Pons (tissue), 1 donor: ENCODE measurements around the gene OSBP2.

Experiments used
- DNase-seq: peaks from one replicate; pipeline ENCODE4 v3.0.0-alpha.2; 2016; ENCODE audit warnings: low spot score

The OSBP2 gene

DNA sequence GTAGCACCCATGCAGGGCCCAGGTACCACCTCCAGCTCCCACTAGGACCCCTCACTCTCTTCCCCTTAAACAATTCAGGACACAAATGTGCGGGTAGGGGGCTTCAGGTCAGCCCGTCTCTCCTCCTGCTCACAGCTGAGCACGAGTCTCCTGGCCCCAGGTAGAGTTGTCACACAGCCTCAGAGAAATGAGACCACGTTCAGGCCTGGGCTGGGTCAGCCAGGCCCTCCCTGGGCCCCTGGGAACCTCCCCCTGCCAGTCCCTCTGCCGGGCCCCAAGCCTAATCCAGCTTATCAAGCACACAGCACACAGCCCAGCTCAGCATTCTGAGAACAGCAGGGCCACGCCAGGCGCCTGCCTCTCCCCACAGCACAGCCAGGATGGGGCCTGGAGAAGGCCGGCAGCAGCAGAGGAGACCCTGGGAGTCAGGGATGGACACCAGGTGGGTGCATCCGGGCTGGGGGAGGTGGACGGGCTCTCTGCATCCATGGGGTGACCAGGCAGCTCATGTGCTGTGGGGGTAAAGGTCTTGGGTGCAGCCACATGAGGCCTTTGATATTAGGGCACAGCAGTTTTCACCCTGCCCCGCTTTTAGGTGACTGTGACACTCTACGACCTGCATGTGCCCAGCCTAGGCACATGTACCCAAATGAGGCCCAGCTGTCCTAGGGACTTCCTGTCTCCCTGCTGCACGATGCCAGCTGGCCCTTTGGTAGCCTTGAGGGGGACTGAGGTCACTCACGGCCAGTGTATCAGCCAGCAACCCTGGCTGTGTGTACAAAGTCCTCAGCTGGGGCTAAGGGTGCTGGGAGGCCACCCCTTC, 186.9 kb downstream of the OSBP2 start:
- no peak for DNase-seq

DNA sequence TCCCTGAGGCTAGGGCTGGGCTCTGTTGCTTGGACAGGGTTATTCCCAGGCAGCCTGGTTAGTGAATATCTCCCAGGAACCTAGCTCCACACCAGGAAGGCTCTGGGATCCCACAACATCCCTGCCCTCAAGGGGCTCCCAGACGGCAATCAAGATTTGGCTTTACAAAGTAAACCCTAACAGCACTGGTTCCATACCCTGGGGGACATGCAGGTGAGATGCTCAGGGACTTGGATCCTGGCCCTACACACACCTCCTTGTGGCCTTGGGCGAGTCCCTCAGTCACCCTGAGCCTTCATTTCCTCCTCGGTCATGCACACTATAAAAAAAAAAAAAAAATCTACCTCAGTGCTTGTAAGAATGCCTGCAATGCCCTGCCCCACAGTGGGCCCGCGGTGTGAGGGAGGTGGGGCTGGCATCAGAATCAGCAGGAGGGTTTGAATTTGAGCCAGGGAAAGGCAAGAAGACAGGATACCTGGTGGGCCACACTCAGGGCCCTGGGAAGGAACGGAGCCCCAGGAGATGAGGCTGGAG, 187.6 kb downstream of the OSBP2 start:
- DNase-seq = no peak

DNA sequence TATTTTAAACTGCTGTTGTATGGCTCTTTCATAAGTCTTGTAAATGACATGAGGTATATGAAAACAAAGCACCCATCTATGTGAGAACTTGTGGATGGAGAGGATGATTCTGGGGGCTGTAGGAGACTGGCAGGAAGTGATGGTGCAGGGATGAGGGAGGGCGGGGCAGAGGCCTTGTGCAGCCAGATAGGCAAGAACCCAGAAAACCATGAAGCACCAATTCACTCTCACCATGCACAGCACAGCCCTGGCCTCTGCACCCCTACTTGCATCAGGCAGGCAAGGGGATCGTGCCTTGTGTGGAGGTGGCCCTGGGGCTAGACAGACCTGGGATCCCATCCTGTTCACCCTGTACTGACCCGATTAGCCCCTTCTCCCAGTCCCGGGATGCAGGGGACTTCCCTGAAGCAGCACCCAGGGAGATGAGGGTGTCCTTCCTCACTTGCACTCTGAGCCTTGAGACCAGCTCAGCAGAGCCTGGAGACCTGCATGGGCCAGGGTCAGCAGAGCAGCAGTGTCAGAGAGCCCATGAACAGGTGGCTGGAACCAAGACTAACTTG, 188.4 kb downstream of the OSBP2 start:
- DNase-seq = no peak

DNA sequence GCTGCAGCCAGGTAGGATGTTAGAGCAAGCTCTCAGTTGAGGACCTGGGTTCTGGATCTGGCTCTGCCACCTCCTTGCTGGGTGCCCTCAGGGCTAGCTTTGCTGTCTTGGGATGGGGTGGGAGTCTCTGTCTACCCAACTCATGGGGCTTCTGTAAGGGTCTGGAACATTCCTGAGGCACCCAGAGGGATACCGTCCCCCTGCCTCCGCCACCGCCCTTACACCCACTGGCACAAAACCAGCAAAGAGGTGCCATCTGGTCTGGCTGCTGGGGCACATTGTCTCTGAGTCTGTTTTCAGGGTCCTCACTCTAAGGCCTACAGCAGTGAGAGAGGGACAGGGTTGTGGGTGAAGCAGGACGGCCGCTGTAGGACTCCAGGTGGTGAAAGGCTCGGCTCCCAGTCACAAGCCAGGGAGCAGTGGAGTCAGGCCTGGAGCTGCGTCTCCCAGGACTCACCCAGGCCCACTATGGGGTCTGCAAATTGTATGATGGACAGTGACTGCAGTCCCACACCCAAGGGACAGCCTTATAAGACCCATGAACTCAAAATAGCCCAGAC, 189.0 kb downstream of the OSBP2 start:
- DNase-seq = no peak

DNA sequence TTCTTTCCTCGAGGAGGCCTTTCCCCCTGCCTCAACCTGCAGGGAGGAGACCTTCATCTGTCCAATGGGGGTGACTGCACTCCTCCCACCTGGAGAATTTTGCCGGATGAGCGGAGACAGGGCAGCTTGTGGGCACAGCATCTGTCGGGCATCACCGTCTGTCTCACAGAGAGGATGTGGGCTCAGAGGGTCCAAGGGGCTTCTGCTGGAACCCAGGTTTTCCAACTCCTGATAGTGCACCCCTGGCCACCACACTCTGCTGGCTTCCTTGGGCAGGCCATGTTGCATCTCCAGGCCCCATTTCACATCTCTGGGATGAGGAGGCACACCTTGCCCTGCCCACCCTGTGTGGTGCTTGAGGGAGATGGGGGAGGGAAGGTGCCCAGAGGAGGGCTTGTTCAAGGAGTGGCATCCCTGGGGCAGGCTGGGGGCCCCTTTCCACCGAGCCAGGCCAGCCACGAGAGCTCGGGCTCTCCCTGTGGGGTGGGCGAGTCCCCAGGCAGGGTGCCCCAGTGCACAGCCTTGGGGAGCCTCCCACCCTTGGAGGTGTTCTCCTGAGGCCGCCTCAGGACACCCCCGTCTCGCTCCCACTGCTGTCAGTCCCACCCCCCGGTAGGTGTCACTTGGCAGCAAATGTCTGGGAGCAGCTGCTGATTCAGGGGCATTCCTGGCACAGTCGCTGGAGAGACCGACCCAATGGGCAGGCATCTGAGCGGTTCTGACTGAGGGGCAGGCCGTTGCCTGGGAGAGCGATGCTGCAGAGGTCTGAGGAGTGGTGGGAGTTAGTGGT, 189.7 kb downstream of the OSBP2 start:
- DNase-seq = no peak

DNA sequence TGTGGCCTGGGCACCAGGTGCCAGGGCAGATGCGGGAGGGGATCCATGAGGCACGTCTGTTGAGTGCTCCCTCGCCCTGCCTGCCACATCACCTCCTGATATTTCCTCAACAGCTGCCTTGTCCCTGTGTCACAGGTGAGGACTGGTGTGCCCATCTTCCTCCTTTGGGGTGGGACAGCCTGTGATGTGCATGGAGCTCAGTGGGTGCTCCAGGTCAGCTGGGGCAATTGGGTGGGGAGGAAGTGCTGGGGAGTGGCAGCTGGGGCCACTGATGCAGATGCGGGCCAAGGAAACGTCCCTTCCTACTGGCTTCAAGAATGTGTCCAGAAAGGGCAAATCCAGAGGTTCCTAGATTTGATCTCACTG, 190.3 kb downstream of the OSBP2 start:
- DNase-seq = no peak

DNA sequence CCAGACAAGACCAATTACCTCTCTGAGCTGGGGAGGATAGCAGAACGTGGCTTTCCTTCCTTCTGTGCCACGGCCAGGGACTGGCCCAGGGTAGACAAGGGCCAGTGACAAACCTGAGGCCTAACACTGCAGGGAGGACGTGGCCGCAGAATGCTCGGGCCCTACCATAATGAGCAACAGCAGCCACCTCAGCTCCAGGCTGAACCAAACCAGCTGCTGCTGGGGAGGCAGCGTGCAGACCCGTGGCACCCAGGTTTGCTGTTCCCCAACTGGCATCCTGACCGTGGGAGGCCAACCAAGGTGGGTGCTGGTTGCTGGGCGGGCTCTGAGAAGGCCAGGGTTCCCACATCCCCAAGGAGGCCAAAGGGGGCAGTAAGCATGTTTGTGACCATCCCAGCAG, 190.9 kb downstream of the OSBP2 start:
- no peak for DNase-seq

DNA sequence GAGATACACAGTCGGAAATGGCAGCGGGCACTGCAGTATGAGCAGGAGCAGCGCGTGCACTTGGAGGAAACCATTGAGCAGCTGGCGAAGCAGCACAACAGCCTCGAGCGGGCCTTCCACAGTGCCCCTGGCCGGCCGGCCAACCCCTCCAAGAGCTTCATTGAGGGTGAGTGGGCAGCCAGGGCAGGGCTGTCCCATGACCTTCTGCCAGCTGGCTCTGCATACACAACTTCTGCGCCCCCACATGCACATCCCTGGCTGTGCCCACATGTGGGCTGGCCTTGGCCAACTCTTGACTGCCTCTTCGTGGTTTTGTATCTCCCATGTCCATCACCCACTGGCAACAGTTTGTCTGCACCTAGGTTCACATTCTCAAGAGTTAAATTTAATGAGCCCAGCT, 192.8 kb downstream of the OSBP2 start:
- no peak for DNase-seq

DNA sequence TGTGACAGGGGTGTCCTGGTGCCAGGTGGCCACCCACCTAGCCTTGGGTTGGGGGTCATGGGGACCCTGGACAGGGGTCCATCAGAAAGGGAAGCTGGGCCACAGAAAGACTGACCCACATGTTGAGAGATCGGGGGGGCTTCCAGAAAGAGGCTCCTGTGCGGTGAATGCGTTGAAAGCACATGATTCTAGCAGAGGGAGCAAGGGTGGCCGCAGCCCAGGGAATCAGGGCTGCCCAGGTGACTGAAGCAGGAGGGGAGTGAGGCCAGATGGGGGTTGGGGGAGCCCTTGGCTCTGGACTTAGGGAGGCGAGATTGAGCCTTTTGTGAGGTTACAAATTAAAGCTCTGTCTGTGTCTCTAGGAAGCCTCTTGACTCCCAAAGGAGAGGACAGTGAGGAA, 193.2 kb downstream of the OSBP2 start:
- no peak for DNase-seq

DNA sequence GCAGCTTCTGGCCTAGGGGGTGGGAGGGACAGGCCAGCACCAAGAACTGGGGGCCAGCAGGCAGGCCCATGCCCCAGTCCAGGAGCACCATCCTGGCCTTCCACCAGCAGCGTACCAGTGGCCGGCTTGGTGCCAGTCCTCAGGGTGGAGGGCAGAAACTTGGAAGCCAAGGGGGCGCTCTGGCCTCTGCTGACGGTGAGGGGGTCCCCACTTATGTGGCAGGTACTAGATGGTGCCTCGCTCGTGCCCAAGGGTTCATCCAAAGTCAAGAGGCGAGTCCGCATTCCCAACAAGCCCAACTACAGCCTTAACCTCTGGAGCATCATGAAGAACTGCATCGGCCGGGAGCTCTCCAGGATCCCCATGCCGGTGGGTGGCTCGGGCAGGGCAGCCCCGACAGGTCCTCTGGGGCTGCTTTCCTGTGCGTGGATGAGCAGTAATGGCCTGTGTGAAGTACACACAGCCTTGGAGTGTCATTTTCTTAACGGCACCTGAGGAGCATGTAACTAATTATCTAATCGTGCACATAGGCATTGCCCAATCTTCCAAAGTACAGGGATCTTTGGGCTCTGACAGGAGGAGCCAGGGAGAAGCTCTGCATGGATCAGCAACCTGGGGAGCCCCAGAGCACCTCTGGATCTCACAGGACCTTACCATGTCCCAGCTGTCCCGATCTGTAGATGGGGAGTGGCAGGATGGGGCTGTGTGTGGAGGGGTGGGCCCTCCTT, 194.8 kb downstream of the OSBP2 start:
- DNase-seq = no peak

DNA sequence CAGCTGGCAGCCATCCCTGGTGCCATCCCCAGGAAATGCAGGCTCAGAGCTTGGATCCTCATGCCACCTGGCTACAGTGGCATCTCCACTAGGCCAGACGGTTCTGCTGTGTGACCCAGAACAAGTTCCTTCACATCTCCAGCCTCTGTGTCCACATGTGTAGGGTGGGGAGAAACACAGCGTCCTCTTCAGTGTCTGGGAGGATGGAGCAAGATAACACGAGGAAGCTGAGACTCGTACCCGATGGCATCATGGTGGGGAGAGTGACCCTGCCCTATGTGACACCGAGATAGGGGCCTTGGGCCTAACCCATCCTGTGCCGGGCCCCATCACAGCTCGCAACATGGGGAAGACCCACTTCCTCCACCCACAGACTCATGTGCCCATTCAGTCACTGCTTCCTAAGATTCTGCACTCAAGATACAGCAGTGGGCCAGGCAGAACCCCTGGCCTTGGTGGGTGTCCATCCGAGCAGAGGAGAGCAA, 195.4 kb downstream of the OSBP2 start:
- no peak for DNase-seq

DNA sequence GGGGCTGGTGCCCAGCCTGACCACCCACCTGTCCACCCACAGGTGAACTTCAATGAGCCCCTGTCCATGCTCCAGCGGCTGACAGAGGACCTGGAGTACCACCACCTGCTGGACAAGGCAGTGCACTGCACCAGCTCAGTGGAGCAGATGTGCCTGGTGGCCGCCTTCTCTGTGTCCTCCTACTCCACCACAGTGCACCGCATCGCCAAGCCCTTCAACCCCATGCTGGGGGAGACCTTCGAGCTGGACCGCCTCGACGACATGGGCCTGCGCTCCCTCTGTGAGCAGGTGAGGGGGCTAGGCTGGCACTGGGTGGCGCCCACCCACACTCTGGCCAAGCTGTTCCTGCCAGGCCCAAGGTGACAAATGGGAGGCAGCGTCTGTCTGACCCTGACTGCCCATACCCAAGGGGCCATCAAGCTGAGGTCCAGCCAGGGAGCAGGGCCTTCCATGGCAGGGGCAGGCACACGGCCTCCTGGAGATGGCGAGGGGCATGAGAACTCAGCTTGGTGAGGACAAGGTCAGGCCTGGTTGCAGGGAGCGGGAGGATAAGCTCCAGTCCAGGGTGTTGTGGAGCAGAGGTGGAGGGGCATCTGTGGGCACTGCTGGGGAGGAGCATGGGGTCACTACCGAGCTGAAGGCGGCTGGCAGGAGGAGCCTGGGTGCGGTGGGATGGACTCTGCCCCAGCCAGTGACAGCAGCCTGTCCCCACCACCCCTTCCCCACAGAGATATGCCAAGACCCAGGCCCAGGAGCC, 196.2 kb downstream of the OSBP2 start:
- no peak for DNase-seq

DNA sequence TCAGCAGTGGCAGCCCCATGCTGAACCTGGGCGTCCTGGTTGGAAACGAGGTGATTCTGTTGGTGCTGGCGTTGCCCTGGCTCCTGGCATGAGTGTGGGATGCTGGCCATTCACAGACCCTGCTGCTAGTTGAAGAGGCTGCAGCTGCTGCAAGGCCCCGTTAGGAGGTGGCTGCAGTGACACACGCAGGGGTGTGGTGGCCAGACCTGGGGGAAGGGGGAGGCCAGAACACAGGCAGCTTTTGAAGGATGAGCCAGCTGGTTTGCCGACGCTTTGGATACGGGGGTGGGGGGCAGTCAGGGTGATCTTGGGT, 196.7 kb downstream of the OSBP2 start:
- no peak for DNase-seq

DNA sequence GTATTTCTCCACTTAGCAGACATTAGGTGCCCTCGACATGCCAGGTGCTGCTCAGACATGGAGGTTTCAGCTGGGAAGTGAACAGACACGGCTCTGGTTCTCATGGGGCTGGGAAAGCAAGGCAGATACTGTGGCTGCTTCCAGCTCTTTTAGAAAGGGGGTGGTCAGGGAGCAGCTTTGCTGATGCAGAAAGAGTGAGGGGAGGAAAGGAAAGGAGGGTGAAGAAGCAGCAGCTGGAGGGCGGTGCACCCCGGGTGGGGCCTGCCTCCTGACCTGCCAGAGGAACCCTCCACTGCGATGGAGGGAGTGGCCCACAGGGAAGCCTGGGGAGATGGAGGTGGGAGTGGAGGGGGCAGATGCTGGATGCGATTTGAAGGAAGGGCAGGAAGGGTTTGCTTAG, 197.1 kb downstream of the OSBP2 start:
- DNase-seq = no peak

DNA sequence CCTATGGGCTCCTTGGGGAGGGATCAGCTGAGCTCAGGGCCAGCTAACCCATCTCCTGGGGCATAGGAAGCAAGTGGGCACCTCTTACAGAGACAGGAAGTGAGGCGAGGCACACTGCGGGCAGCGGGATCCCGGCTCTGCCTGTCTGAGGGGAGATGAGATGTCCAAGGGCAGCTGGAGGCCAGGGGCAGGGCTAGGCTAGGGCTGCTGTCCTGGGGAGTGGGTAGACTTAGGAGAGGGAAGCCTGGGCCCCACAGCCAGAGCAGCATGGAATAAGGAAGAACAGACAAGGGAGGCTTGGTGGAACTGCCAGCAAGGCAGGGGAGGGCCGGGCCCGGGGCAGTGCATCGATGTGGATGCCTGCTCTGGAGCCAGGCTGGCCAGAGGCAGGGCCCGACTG, 197.6 kb downstream of the OSBP2 start:
- no peak for DNase-seq

DNA sequence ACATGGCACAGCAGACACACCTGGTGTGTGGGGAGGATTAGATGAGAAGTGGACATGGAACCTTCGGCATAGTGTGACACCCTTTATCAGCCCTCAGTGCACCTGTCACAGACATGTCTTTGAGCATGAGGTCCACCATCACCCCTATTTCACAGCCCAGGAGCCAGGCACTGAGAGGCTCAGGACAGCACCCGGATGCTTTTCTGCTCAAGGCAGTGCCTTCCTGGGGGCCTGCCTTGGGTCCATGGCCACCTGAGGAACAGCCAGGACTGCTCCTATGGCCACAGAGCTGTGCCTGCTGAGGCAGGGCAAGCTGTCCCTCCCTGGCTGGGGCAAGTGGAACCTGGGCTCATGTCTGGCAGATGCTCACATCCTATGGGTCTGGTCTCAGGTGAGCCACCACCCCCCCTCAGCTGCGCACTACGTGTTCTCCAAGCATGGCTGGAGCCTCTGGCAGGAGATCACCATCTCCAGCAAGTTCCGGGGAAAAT, 198.1 kb downstream of the OSBP2 start:
- no peak for DNase-seq

DNA sequence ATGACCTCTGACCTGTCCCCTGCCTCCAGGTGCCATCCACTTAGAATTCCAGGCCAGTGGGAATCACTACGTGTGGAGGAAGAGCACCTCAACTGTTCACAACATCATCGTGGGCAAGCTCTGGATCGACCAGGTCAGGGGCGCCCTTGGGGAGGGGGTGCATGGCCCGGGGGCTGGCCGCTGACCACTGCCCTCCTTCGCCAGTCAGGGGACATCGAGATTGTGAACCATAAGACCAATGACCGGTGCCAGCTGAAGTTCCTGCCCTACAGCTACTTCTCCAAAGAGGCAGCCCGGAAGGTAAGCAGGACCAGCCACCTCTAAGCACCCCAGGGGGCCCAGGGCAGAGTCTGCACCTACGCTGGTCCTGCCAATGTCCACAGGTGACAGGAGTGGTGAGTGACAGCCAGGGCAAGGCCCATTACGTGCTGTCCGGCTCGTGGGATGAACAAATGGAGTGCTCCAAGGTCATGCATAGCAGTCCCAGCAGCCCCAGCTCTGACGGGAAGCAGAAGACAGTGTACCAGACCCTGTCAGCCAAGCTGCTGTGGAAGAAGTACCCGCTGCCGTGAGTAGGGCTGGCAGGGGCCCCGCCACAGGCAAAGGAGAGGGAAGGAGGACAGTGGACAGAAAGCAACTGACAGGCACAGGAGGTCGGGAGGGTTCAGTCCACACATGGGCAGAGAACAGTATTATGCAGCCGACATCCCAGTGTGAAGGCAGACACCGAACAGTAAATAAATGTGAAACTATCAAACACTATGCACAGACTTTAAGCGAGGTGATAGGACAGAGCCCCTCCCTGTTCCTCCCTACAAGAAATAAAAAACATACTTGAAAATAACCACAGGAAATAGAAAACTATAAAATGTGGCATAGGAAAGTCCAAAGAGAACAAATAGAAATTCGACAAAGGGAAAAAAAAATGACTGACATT, 199.0 kb downstream of the OSBP2 start:
- no peak for DNase-seq

DNA sequence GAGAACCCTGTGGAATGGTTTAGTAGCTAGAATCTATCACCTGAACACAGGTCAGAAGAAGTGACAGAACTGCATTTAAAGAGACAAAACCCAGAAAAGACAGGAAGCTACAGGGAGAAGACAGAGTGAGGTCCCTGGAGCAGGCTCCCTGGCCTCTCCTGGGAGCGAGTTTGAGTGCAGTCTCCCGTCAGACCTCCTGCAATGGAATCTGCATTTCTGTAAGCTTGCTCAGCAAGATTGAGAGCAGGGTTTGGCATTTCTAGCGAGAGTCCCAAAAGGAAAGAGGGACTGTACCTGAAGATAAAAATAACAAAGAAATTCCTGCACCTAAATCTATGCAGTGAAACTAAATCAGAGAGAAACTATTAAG, 199.7 kb downstream of the OSBP2 start:
- DNase-seq = no peak

DNA sequence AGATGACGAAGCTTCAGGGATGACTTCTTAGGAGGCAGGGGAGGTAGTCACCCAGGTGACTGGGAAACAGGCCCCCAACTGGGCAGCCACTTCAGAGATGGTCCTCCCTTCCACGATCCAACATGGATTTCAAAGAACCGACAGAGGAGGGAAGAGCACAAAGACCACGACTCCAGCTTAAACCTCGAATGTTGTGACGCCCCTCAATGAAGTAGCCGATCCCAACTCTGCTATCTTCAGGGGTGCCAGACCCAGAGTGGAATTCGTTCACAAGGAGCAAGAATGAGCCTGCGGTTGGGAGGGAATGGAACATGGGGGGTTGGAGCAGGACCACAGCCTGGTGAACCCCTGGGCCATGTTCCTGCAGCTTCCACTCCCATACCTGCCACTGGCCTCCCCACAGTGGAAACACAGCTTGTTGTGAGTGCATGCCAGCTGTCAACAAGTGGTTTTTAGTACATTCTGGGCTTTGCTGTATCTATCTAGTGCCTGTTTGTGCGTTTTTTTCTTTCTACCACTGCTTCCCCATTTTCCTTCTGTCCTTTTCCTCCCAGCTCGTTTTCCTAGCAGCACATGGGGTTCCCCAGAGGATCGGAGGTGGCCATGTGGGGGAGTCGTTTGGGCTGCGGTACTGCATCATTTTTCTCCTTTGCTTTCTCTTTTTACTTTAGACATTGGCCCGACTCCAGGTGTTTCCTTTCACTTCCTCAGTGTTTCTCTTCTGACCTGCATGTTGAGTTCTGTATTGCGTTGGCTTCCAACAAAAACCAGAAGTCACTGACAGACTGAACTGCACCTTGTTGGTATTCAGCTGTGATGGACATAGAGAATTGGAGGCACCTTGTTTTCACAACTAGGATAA, 208.1 kb downstream of the OSBP2 start:
- DNase-seq = no peak
